MM.1S (cell line): ENCODE measurements around the gene AP3D1.

ENCODE experiments used
- DNase-seq: peaks from one replicate; pipeline ENCODE4 v3.0.0-alpha.2; 2015
- H2AFZ ChIP-seq: fragments of 300-600 bp; sonication (generic); 2 replicates; pipeline ENCODE4 v1.6.0; 2016; ENCODE audit warnings: antibody characterized with exemption, low read length
- H3F3A ChIP-seq: fragments of 300-600 bp; sonication (generic); 2 replicates; pipeline ENCODE4 v1.6.1; 2016; ENCODE audit warnings: mild to moderate bottlenecking, antibody characterized with exemption, low read length, moderate library complexity, mixed read lengths; ENCODE audit not compliant: insufficient read depth
- H3K27ac ChIP-seq: fragments of 300-600 bp; sonication (generic); 2 replicates; pipeline ENCODE4 v1.5.1; 2016; ENCODE audit warnings: mild to moderate bottlenecking, low read length
- H3K27me3 ChIP-seq: fragments of 300-600 bp; sonication (generic); replicated peaks from 2 replicates; pipeline ENCODE4 v1.6.0; 2016; ENCODE audit warnings: low read length; ENCODE audit not compliant: insufficient read depth
- H3K36me3 ChIP-seq: fragments of 300-600 bp; sonication (generic); replicated peaks from 2 replicates; pipeline ENCODE4 v1.6.1; 2016; ENCODE audit warnings: mild to moderate bottlenecking, low read length, mixed read lengths; ENCODE audit not compliant: insufficient read depth
- H3K4me1 ChIP-seq: fragments of 300-600 bp; sonication (generic); 2 replicates; pipeline ENCODE4 v1.6.1; 2016; ENCODE audit warnings: low read length, mixed read lengths
- H3K4me2 ChIP-seq: fragments of 300-600 bp; sonication (generic); 2 replicates; pipeline ENCODE4 v1.6.0; 2016; ENCODE audit warnings: low read depth, low read length
- H3K4me3 ChIP-seq: fragments of 300-600 bp; sonication (generic); 2 replicates; pipeline ENCODE4 v1.5.1; 2016; ENCODE audit warnings: low read length, mixed read lengths
- H3K79me2 ChIP-seq: fragments of 300-600 bp; sonication (generic); 2 replicates; pipeline ENCODE4 v1.6.1; 2016; ENCODE audit warnings: mixed run types, low read length, mixed read lengths
- H3K9ac ChIP-seq: fragments of 300-600 bp; sonication (generic); 2 replicates; pipeline ENCODE4 v1.6.1; 2016; ENCODE audit warnings: low read length, mixed read lengths
- H3K9me2 ChIP-seq: fragments of 300-600 bp; sonication (generic); replicated peaks from 2 replicates; pipeline ENCODE4 v1.6.1; 2016; ENCODE audit warnings: mild to moderate bottlenecking, low read length, mixed read lengths; ENCODE audit not compliant: insufficient read depth
- H3K9me3 ChIP-seq: fragments of 300-600 bp; sonication (generic); replicated peaks from 2 replicates; pipeline ENCODE4 v1.6.1; 2016; ENCODE audit warnings: mild to moderate bottlenecking, low read length, mixed read lengths; ENCODE audit not compliant: insufficient read depth
- H4K20me1 ChIP-seq: fragments of 300-600 bp; sonication (generic); 2 replicates; pipeline ENCODE4 v1.6.1; 2016; ENCODE audit warnings: mild to moderate bottlenecking, low read length, moderate library complexity, mixed read lengths; ENCODE audit not compliant: insufficient read depth
- CTCF ChIP-seq: fragments of 300-600 bp; sonication (generic); IDR thresholded peaks from 2 replicates; pipeline ENCODE4 v1.5.1; 2016; ENCODE audit warnings: antibody characterized with exemption, low read length, mixed read lengths
- EZH2 ChIP-seq: fragments of 300-600 bp; sonication (generic); optimal IDR thresholded peaks from 2 replicates; pipeline ENCODE3; 2017; ENCODE audit warnings: low read depth, mild to moderate bottlenecking, antibody characterized with exemption, low read length, mixed read lengths
- EZH2phosphoT487 ChIP-seq: fragments of 300-600 bp; sonication (generic); IDR thresholded peaks from 2 replicates; pipeline ENCODE4 v1.6.1; 2018; ENCODE audit warnings: antibody characterized with exemption, low read length

AP3D1 gene

GRCh38 chr19:2198317-2198716, 47.0 kb upstream of the AP3D1 start:
- H3K27me3 ChIP-seq, result no peaks in the 10 kb centered on the region
- H3K79me2 ChIP-seq, result peaks cover 93% of the 10 kb centered on the region
- no peak overlapping the region for H3K4me2 ChIP-seq
- no peak for DNase-seq
- no peak overlapping the region for H3K4me3 ChIP-seq
- no peak overlapping the region for H2AFZ ChIP-seq
- no peaks in the 10 kb centered on the region for H3K9me2 ChIP-seq
- H3K27ac ChIP-seq, result no peak overlapping the region
- no peaks in the 10 kb centered on the region for H3K9me3 ChIP-seq
- peaks cover 26% of the 10 kb centered on the region for H4K20me1 ChIP-seq
- H3F3A ChIP-seq, result no peaks in the 10 kb centered on the region
- no peak overlapping the region for H3K9ac ChIP-seq
- H3K36me3 ChIP-seq, result peaks cover 4% of the 10 kb centered on the region; the same call in 1 of the 2 replicates
- no peak for TF ChIP-seq EZH2
- H3K4me1 ChIP-seq, result no peaks in the 10 kb centered on the region

GRCh38 chr19:2197270-2197669, 45.9 kb upstream of the AP3D1 start:
- no peak for DNase-seq
- no peak overlapping the region for H2AFZ ChIP-seq
- no peak overlapping the region for H3K4me3 ChIP-seq
- peaks cover 95% of the 10 kb centered on the region for H3K79me2 ChIP-seq
- H3K4me1 ChIP-seq, result no peaks in the 10 kb centered on the region
- TF ChIP-seq CTCF (no peak), EZH2 (no peak), EZH2phosphoT487 (no peak)
- H3K27ac ChIP-seq, result no peak overlapping the region
- no peaks in the 10 kb centered on the region for H3K27me3 ChIP-seq
- H3K9ac ChIP-seq, result no peak overlapping the region
- no peaks in the 10 kb centered on the region for H3K9me3 ChIP-seq
- no peak overlapping the region for H3K4me2 ChIP-seq
- no peaks in the 10 kb centered on the region for H3K9me2 ChIP-seq
- no peaks in the 10 kb centered on the region for H3F3A ChIP-seq
- H4K20me1 ChIP-seq, result peaks cover 26% of the 10 kb centered on the region
- peaks cover 4% of the 10 kb centered on the region; the same call in 1 of the 2 replicates for H3K36me3 ChIP-seq

- Histone ChIP-seq H3K4me1 (no peaks in the 10 kb centered on the region), H3K36me3 (peaks cover 13% of the 10 kb centered on the region), H3K4me3 (no peak overlapping the region), H3K27me3 (no peaks in the 10 kb centered on the region), H3K9me3 (no peaks in the 10 kb centered on the region), H3K4me2 (no peak overlapping the region), H3F3A (no peaks in the 10 kb centered on the region), H3K9ac (no peak overlapping the region), H4K20me1 (peaks cover 26% of the 10 kb centered on the region), H3K79me2 (peaks cover 96% of the 10 kb centered on the region), H2AFZ (no peak overlapping the region), H3K9me2 (no peaks in the 10 kb centered on the region), H3K27ac (no peak overlapping the region)
- DNase-seq, result no peak
- TF ChIP-seq EZH2, result no peak
- no peak for TF ChIP-seq CTCF
- no peak for TF ChIP-seq EZH2phosphoT487
Observed at GRCh38 chr19:2195914-2196313, 44.5 kb upstream of the AP3D1 start.

- Histone ChIP-seq H3F3A (no peaks in the 10 kb centered on the region; the same call in 1 of the 2 replicates), H3K36me3 (peaks cover 17% of the 10 kb centered on the region), H2AFZ (no peak overlapping the region), H3K4me3 (no peak overlapping the region), H3K9ac (no peak overlapping the region), H3K9me2 (no peaks in the 10 kb centered on the region), H3K27ac (no peak overlapping the region), H3K27me3 (no peaks in the 10 kb centered on the region), H3K79me2 (peaks cover 98% of the 10 kb centered on the region), H3K9me3 (no peaks in the 10 kb centered on the region), H4K20me1 (peaks cover 29% of the 10 kb centered on the region), H3K4me1 (no peaks in the 10 kb centered on the region), H3K4me2 (no peak overlapping the region)
- TF ChIP-seq EZH2phosphoT487, result no peak
- TF ChIP-seq CTCF, result no peak
- TF ChIP-seq EZH2, result no peak
- no peak for DNase-seq
Observed at GRCh38 chr19:2195361-2195760, 44.0 kb upstream of the AP3D1 start.
